Prostate gland (tissue), 2 donors: Measurements from ENCODE around the gene TPX2.

Experiments used
- CTCF ChIP-seq, 4 experiments: fragments of 200-600 bp in 2 of 4; fragments of 450-650 bp in 2 of 4; sonication (generic) in 2 of 4; IDR thresholded peaks; 1 replicate in 3 of 4; 2 replicates in 1 of 4; pipeline ENCODE4 v1.5.1; 2016 to 2019; ENCODE audit warnings: antibody characterized with exemption in 4 of 4, mild to moderate bottlenecking in 2 of 4, moderate library complexity in 2 of 4
- POLR2AphosphoS5 ChIP-seq: sonication (generic); formaldehyde crosslinking; IDR thresholded peaks from one replicate; pipeline ENCODE4 v1.6.1; 2017; ENCODE audit warnings: antibody characterized with exemption

DNA sequence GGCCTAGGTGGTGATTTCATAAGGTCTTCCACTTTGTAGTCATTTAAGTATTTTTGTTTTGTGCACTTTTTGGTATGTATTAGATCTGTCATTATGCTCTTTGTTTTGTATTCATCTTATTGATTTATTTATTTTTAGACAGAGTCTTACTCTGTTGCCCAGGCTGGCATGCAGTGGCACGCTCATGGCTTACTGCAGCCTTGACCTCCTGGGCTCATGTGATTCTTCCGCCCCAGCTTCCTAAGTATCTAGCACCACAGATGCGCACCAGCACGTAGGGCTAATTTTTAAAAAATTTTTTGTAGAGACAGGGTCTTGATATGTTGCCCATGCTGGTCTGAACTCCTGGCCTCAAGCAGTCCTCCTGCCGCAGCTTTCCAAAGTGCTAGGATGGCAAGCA lies 30.6 kb downstream of the TPX2 start:
- TF ChIP-seq CTCF (IDR thresholded peaks at IDR 0.05) (no peak), POLR2AphosphoS5 (no peak)
